ENCODE data around the gene SLC7A9.
"Not testable (repeated sequence)": the region's sequence is repeated elsewhere in the genome, so short reads cannot be mapped to it uniquely, and the experiment has no call there.

The SLC7A9 gene

DNA sequence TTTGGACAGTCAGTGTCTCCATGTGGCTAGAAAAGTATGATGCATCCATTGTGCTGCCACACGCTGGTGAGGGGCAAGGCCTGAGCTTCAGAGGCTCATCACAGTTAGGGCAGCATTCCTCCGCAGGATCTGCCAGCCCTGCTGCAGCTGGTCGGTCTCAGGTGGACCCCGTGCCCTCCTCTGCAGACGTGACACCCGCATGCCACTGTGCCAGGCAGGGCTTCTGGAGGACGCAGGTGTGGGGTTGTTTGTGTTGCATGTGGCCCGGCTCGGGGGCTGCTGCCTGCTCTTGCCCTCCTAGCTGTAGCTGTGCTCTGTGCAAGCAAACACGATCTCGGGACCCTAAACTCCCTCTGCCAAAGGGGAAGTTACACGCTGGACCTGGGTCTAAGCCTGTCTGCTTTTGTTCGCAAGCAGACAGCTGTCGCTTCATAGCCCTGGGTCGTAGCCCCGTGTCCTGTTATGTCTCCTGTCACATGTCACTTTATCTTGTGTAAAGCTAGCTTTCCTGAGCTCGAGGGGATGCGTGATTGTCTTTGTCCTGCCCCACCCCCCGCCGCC is 45.3 kb downstream of the SLC7A9 start:
- DNase-seq, result no peak

DNA sequence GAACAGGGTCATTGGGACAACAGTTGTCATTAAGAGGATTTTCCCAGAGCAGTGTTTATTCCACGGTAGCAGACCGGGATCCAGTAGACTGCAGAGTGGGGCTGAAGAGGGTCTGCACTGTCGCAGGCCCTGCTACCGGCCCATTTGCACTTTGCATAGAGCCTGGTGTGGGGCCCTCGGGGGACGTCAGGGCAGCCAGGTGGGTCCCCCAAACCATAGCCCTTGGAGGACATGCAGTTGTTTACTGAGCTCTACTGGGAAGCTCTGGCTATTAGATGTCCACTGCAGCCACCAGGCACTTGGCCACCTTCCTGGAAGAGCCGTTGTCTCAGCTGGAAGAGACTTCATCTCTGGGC is 45.8 kb downstream of the SLC7A9 start:
- DNase-seq, result no peak

DNA sequence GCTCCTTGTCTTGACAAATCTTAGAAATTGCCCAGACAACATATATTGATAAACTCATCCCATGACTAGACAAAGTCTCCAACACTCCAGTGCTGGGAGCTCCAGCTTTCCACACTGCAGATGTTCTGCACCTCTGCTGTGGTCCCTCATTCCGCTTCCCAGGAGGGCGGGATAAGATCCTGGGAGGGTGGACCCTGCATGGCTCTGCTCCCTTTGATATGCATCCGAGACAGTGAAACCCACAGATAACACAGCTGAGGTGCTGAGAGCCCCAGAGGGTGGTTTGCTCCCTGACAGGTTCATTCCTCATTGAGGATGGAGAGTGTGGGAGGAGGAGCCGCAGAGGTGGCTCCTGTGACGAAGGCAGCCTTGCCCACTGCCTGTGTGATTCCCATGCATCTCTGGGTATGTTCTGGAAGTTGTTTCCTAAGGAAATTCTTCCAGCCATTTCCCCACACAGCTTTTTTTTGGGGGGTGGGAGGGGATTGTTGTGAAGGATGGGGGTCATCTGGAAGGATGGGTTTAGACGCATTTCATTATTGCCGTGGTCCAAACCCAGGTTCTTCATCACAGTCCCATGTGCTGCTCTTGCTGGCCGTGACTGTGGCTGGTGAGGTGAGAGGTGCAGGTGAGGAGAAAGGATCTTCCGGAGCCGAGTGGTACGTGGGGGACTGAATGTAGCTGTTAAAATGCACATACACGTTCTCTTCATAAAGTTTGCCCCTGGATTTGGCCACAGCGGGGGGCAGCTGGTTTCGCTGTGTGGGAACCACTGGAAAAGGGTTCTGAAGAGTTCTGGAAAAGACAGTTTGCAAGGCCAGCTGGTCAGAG is 46.4 kb downstream of the SLC7A9 start:
- DNase-seq, result no peak

DNA sequence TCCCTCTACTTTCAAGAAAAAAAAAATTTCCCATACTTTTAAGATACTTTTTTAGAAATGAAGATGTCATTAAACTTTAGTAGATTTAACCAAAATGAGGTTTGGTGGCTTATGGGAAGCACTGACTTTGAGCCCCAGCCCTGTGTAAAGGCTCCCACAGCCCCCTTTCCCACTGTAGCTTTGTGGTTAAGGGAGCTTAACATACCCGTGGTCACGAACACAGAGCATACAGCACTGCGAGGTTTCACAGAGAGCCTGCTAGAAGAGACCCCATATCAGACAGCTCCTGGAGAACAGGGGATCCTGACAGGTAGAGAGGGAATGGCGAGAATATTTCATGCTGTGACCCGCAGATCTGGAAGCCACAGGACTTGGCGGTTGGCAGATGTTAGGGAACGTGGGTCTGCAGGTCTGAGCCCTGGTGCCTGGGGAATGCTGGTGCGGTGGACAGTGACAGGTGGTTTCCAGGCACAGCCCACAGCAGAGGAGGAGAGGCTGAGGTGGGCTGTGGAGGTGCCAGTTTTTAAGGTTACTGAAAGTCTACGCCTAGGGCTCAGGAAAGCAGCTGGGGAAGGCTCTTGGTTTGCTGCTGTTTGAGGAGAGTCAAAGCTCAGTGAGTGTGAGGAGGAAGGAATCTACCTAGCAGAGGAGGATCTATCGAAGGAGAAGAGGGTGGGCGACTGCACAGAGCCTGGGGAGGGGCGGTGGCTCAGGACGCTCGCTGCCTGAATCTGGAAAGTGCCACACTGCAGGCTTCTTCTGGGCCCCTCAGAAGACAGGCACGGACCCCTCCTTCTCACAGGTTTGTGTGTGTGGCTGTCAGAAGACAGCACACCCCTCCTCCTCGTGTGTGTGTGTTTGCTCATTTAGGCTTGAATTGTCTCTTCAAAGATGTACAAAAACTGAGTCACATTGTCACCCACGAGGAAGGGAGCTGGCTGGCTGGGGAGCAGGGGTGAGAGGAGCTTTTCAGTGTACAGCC is 49.9 kb downstream of the SLC7A9 start:
- no peak for DNase-seq

DNA sequence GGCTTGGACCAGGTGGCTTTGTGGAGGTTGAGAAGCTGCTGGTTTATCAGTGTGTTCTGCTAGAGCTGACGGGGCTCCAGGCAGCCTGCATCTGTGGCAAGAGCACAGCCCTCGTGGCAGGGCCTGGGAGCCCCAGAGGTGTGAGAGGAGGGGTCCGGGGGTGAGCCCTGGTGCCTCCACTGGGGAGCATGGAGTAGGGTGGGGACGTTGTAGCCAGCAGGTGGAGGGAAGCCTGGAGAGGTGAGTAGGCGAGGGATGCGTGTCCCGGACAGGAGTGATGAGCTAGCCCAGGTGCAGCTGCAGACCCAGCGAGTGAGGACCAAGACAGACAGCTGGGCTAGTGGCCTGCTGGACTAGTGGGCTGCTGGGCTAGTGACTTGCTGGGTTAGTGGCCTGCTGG is 51.0 kb downstream of the SLC7A9 start:
- DNase-seq, result no peak

DNA sequence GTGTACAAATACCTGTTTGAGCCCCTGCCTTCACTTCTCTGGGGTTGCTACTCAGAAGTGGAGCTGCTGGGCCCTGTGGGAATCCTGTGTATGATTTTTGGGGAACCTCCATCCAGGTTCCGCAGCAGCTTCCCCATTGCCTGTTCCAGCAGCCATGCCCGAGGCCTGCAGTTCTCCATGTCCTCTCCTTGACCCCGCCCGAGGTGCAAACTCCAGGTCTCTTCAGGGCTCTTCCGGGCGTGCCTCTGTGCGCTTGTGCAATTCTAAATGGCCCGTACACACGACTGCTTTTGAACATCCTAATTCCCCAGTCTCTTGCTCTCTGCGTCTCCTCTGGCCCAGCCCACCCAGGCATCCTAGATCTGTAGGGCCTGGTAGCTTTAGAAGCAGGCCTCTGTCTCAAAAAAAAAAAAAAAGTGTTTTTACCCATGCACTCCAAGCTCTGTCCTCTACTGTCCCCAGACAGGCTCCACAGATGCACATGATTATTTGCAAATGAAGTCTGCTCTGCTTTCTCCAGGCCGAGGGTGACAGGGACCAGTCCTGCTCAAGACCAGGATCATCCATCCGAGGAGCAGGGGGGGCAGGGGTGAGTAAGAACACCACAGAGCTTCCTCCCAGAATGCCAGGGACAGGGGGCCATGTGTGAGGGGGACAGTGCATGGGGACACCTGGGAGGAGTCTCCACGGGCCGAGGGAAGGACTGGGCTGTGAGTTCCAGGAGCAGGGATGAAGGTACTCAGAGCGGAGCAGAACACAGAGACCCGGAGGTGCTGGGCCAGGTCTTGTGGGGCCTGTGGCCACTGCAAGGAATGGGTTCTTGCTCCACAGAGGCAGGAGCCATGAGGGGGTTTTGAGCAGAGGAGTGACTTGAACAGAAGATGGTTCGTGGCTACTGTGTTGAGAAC is 51.7 kb downstream of the SLC7A9 start:
- no peak for DNase-seq

GRCh38 chr19:32816555-32817099 is 52.9 kb downstream of the SLC7A9 start:
- no peak for DNase-seq

- DNase-seq, result no peak
These were observed 54.9 kb downstream of the SLC7A9 start for GRCh38 chr19:32814624-32815023.

GRCh38 chr19:32813862-32814425 is 55.6 kb downstream of the SLC7A9 start:
- no peak for DNase-seq

GRCh38 chr19:32812571-32812970 is 57.0 kb downstream of the SLC7A9 start:
- DNase-seq, result no peak

DNA sequence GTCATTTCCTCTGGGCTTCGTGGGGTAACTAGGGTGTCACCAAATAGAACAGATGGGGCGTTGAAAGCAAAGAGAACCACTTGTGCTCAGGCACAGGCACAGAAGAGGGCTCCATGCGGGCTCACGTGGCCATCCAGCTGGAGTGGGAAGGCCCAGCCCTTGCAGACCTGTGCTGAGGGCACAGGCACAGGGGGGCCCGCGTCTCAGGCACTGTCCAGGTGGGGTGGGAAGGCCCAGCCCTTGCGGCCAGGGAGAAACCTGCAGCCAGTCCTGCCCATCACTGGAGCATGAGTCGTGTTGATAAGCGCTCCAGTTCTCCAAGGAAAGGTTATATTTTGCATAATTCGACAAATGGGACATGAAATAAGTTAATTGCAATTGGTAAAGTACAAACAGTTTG is 57.5 kb downstream of the SLC7A9 start:
- no peak for DNase-seq

- DNase-seq, result no peak
These were observed 58.4 kb downstream of the SLC7A9 start for GRCh38 chr19:32811151-32811550.

- no peak for DNase-seq
These were observed 59.1 kb downstream of the SLC7A9 start for GRCh38 chr19:32810452-32810851.

DNA sequence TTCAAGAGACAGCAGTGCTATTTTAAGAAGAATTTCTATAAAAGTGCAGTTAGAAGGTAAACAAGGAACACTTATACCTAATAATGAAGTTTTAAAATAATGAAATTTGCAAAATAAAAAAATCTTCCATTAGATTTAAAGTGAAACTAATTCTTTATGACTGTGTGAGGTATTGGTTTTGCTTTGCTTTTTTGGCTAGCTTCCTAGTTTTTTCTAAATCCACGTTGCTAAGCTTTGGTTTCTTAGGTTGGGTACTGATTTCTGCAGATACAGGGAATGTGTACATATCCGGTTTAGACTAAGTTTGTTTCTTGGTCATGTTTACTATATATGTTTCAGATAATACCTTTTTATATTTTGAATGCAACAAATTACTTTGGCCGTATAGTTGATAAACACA is 59.8 kb downstream of the SLC7A9 start:
- DNase-seq, result no peak

GRCh38 chr19:32809254-32809653 is 60.3 kb downstream of the SLC7A9 start:
- DNase-seq, result no peak

GRCh38 chr19:32808236-32808635 is 61.3 kb downstream of the SLC7A9 start:
- DNase-seq, result no peak

DNA sequence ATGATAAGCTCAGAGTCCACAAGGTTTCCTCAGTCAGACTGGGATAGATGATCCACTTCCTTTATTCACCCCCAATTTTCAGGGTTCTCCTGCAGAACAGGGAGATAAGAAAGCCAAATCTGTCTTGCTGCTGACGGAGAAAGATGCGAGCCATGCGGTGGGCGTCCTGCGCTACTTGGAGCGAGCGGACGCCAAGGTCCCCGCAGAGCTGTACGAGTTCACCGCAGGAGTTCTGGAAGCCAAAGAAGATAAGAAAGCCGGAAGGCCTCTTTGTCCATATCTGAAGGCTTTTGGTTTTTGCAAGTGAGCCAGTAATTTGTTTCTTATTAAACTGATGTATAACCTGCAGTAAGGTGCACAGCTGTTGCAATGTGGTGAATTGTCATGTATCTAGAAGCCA is 66.7 kb downstream of the SLC7A9 start:
- no peak for DNase-seq

- no peak for DNase-seq
These were observed 68.8 kb downstream of the SLC7A9 start for GRCh38 chr19:32800754-32801153.

- DNase-seq, result no peak
These were observed 69.4 kb downstream of the SLC7A9 start for GRCh38 chr19:32800191-32800590.

DNA sequence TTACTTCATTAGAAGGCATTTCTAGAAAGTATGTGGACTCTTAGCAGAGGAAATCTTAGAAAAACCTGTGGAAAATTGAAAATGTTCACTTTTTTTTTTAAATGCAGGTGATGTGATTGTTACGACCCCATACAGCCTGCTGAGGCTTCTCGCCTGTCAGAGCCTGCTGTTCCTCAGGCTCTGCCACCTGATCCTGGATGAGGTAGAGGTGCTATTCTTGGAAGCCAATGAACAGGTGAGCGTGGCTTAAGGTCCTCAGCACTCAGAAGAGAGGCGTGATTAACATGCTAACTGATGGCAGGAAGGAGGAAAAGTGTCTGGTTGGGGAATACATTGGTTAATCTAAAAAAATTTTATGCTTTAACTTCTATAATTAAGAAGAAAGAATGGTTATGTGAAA is 71.4 kb downstream of the SLC7A9 start:
- DNase-seq, result no peak

DNA sequence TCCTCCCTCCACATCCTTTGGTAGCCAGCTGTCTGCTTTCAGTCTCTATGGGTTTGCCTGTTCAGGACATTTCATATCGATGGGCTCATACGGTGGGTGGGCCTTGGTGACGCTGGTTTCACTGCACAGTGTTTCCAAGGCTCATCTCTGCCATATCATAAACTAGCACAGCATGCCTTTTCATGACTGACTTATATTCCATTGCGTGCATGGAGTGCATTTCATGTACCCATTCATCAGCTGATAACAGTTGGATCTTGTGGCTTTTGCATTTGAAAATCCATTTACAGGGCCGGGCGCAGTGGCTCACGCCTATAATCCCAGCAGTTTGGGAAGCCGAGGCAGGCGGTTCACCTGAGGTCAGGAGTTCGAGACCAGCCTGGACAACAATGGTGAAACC is 80.1 kb downstream of the SLC7A9 start:
- no peak for DNase-seq

DNA sequence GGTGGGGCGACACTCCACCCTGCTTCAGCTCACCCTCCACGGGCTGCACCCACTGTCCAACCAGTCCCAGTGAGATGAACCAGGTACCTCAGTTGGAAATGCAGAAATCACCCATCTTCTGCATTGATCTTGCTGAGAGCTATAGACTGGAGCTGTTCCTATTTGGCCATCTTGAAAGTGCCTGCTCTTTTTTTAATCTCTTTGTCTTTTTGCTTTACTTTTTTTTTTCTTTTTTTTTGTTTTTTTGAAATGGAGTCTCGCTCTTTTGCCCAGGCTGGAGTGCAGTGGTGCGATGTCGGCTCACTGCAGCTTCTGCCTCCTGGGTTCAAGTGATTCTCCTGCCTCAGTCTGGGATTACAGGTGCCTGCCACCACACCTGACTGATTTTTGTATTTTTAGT is 81.7 kb downstream of the SLC7A9 start:
- not testable (repeated sequence) for DNase-seq

All from hippocampal formation (tissue), 2 donors.